HTERT RPE-1 (cell line): ENCODE data around the gene FAM83B.
"Not testable (repeated sequence)": the region's sequence is repeated elsewhere in the genome, so short reads cannot be mapped to it uniquely, and the experiment has no call there.

Source experiments
- in situ Hi-C: fragments of 300-500 bp; cut with MboI; formaldehyde crosslinking; loops from 4 replicates; pipeline ENCODE4 v1.14.3; 2020; ENCODE audit warnings: low sequenced_read_pairs

Gene FAM83B

GRCh38 chr6:54846243-54846856 is at the start of gene FAM83B:
Gene FAM83B (plus strand): TSS chr6:54846771. CDS start chr6:54870247, 23,476 bp downstream.
- in situ Hi-C loops = no loop called here

- in situ Hi-C loops = not testable (repeated sequence)
These were observed 49.7 kb upstream of the FAM83B start for GRCh38 chr6:54796918-54797317.

- in situ Hi-C loops = no loop called here
These were observed 46.4 kb upstream of the FAM83B start for GRCh38 chr6:54800050-54800600.

GRCh38 chr6:54801244-54801643 is 45.3 kb upstream of the FAM83B start:
- in situ Hi-C loops = no loop called here

- in situ Hi-C loops = no loop called here
These were observed 44.9 kb upstream of the FAM83B start for GRCh38 chr6:54801669-54802068.

- in situ Hi-C loops = no loop called here
These were observed 43.6 kb upstream of the FAM83B start for GRCh38 chr6:54802775-54803634.

- in situ Hi-C loops = no loop called here
These were observed 41.5 kb upstream of the FAM83B start for GRCh38 chr6:54805077-54805476.

GRCh38 chr6:54810147-54810546 is 36.4 kb upstream of the FAM83B start:
- in situ Hi-C loops = no loop called here

GRCh38 chr6:54813892-54814291 is 32.7 kb upstream of the FAM83B start:
- in situ Hi-C loops = no loop called here

- in situ Hi-C loops = no loop called here
These were observed 29.3 kb upstream of the FAM83B start for GRCh38 chr6:54817236-54817635.

GRCh38 chr6:54817834-54818233 is 28.7 kb upstream of the FAM83B start:
- in situ Hi-C loops = no loop called here

- in situ Hi-C loops = not testable (repeated sequence)
These were observed 22.3 kb upstream of the FAM83B start for GRCh38 chr6:54824225-54824624.

- in situ Hi-C loops = no loop called here
These were observed 19.6 kb upstream of the FAM83B start for GRCh38 chr6:54827010-54827409.

GRCh38 chr6:54830216-54830615 is 16.4 kb upstream of the FAM83B start:
- in situ Hi-C loops = no loop called here

- in situ Hi-C loops = no loop called here
These were observed 11.4 kb upstream of the FAM83B start for GRCh38 chr6:54835176-54835575.

GRCh38 chr6:54846857-54847674 is 495 bp downstream of the FAM83B start:
- in situ Hi-C loops = no loop called here

GRCh38 chr6:54847799-54848597 is 1.4 kb downstream of the FAM83B start:
- in situ Hi-C loops = no loop called here

- in situ Hi-C loops = no loop called here
These were observed 3.5 kb downstream of the FAM83B start for GRCh38 chr6:54850114-54850513.

- in situ Hi-C loops = no loop called here
These were observed 9.6 kb downstream of the FAM83B start for GRCh38 chr6:54856129-54856528.

- in situ Hi-C loops = no loop called here
These were observed 13.6 kb downstream of the FAM83B start for GRCh38 chr6:54860132-54860531.
